Caco-2 (cell line): ENCODE data around the gene NANOS3. TPM values are rescaled to one million over a fixed set of nuclear protein-coding genes. Genes with fewer than 3 reads are reported as not detected.

Experiments
- Bru-seq: library from RNA; stranded (reverse); fragments of 400-500 nt; gene quantifications from one replicate; lab custom pipeline; 2021; lab: Mats Ljungman, UMichigan
- BruChase-seq, 2 experiments: library from RNA; stranded (reverse); fragments of 400-500 nt; gene quantifications; one replicate each; lab custom pipeline; 2021; lab: Mats Ljungman, UMichigan
- BruUV-seq: library from RNA; stranded (reverse); fragments of 400-500 nt; replicated peaks from 2 replicates; lab custom pipeline; 2021; lab: Mats Ljungman, UMichigan
- CTCF ChIA-PET: fragments of 300-600 bp; sonication (Branson Sonifier 250); formaldehyde crosslinking; loops from one replicate; lab custom pipeline; 2022; ENCODE audit warnings: antibody characterized with exemption; lab: Charles Lee
- POLR2A ChIA-PET: fragments of 300-600 bp; sonication (Branson Sonifier 250); formaldehyde crosslinking; loops from one replicate; lab custom pipeline; 2022; ENCODE audit warnings: antibody characterized with exemption; lab: Charles Lee
- DNase-seq, 2 experiments: peaks; one replicate each; pipeline versions ENCODE4 v3.0.0 to v3.0.0-alpha.2; 2020 to 2022
- H3K27me3 ChIP-seq: replicated peaks from 2 replicates; pipeline ENCODE4 v1.6.0; 2011; ENCODE audit warnings: low read length; ENCODE audit not compliant: control insufficient read depth, insufficient read depth
- H3K36me3 ChIP-seq: 2 replicates; pipeline ENCODE4 v1.5.1; 2011; ENCODE audit warnings: low read length; ENCODE audit not compliant: control insufficient read depth, insufficient read depth
- H3K4me1 ChIP-seq: fragments of 250-450 bp; sonication (Bioruptor Pico); 2 replicates; pipeline ENCODE4 v1.5.1; 2020; ENCODE audit warnings: mild to moderate bottlenecking
- H3K4me3 ChIP-seq: 2 replicates; pipeline ENCODE4 v1.5.1; 2011; ENCODE audit warnings: low read depth, mild to moderate bottlenecking, control low read depth, low read length
- H3K9me3 ChIP-seq: fragments of 250-450 bp; sonication (Bioruptor Pico); 2 replicates; pipeline ENCODE4 v1.5.1; 2020; ENCODE audit warnings: mild to moderate bottlenecking, moderate library complexity
- H3K27ac Mint-ChIP-seq: one replicate; pipeline ENCODE4 v1.8.0; 2022; ENCODE audit warnings: mixed read lengths; ENCODE audit not compliant: unreplicated experiment
- H3K27me3 Mint-ChIP-seq: one replicate; pipeline ENCODE4 v1.8.0; 2022; ENCODE audit warnings: mixed read lengths; ENCODE audit not compliant: insufficient read depth, unreplicated experiment
- H3K36me3 Mint-ChIP-seq: one replicate; pipeline ENCODE4 v1.8.0; 2022; ENCODE audit warnings: mild to moderate bottlenecking, mixed read lengths; ENCODE audit not compliant: insufficient read depth, unreplicated experiment
- H3K4me1 Mint-ChIP-seq: one replicate; pipeline ENCODE4 v1.8.0; 2022; ENCODE audit warnings: low read depth, mixed read lengths; ENCODE audit not compliant: unreplicated experiment
- H3K4me3 Mint-ChIP-seq: one replicate; pipeline ENCODE4 v1.8.0; 2022; ENCODE audit warnings: mild to moderate bottlenecking, moderate library complexity, mixed read lengths; ENCODE audit not compliant: unreplicated experiment
- H3K9me3 Mint-ChIP-seq: one replicate; pipeline ENCODE4 v1.8.0; 2022; ENCODE audit warnings: mixed read lengths; ENCODE audit not compliant: unreplicated experiment
- intact Hi-C: fragments of 100-400 bp; cut with micrococcal nuclease; formaldehyde crosslinking; loops from one replicate; pipeline ENCODE4 v1.10.0; 2022; ENCODE audit not compliant: unreplicated experiment
- long read RNA-seq: library from polyadenylated mRNA; stranded (forward); transcript quantifications from one replicate; pipeline ENCODE4 v2.0.0, GENCODE V29; 2022
- total RNA-seq: library from RNA; stranded (reverse); gene quantifications from 2 replicates; pipeline ENCODE4 v1.2.3, GENCODE V29; 2022
- TF ChIP-seq, protein P1 (sequence below), 2 experiments: fragments of 200-600 bp in 1 of 2; IDR thresholded peaks; 1 replicate in 1 of 2; 2 replicates in 1 of 2; pipeline versions ENCODE4 v1.5.1 to v1.8.0; 2011 to 2022; ENCODE audit warnings: antibody characterized with exemption in 1 of 2, control low read depth in 1 of 2, inconsistent platforms in 1 of 2, low read depth in 1 of 2, low read length in 1 of 2, mild to moderate bottlenecking in 1 of 2, moderate library complexity in 1 of 2; ENCODE audit not compliant: insufficient read depth in 1 of 2, severe bottlenecking in 1 of 2, unreplicated experiment in 1 of 2

NANOS3 gene
- total RNA-seq (not detected in 2 replicates), Bru-seq, nascent RNA (percentile 23 among the genes with signal in this experiment), BruChase-seq, experiment 1, labeled RNA remaining after a 2-hour chase (percentile 10 among the genes with signal in this experiment), BruChase-seq, experiment 2, labeled RNA remaining after a 6-hour chase (not detected)
- long read RNA-seq: 0 reads

DNA sequence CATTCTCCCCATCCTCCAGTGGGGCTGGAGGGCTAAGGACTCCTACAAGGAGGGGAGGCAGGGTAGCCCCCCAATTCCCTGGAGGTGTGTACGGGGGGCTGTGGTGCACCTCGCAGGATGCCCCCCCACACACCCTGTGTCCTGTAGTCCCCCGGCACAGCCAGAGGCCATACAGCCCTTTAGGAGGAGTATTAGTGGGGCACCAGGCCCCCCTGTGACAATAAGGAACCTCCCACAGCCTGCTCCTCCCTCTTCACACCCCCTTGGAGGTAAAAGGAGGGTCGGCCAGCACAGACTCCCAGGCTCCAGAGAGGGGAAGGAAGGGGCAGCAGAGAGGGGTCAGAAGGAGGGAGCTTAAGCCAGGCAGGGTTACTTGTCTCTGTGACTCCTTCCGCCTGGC is at the start of gene NANOS3:
NANOS3 (plus strand) TSS at position 301 of the 400 bp plus-strand sequence. CDS start 115 bp downstream, outside the sequence.
- Histone ChIP-seq H3K27me3 (no peaks in the 10 kb centered on the region), H3K9me3 (no peaks in the 10 kb centered on the region), H3K4me1 (peaks cover 13% of the 10 kb centered on the region), H3K4me3 (no peak within 1 kb of the TSS), H3K36me3 (no peaks in the 10 kb centered on the region)
- no peaks in the 10 kb centered on the region for H3K36me3 Mint-ChIP-seq
- no peaks in the 10 kb centered on the region for H3K4me1 Mint-ChIP-seq
- no TSS peak for BruUV-seq
- DNase-seq: no peak
- CTCF ChIA-PET: no interaction called here
- TF ChIP-seq, protein P1, sequence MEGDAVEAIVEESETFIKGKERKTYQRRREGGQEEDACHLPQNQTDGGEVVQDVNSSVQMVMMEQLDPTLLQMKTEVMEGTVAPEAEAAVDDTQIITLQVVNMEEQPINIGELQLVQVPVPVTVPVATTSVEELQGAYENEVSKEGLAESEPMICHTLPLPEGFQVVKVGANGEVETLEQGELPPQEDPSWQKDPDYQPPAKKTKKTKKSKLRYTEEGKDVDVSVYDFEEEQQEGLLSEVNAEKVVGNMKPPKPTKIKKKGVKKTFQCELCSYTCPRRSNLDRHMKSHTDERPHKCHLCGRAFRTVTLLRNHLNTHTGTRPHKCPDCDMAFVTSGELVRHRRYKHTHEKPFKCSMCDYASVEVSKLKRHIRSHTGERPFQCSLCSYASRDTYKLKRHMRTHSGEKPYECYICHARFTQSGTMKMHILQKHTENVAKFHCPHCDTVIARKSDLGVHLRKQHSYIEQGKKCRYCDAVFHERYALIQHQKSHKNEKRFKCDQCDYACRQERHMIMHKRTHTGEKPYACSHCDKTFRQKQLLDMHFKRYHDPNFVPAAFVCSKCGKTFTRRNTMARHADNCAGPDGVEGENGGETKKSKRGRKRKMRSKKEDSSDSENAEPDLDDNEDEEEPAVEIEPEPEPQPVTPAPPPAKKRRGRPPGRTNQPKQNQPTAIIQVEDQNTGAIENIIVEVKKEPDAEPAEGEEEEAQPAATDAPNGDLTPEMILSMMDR (IDR thresholded peaks at IDR 0.05; ENCODE audit: insufficient read depth in 1 of 2, low read depth in 1 of 2, low read length in 1 of 2, severe bottlenecking in 1 of 2, unreplicated experiment in 1 of 2): no peak
- H3K9me3 Mint-ChIP-seq: no peaks in the 10 kb centered on the region
- H3K27me3 Mint-ChIP-seq: no peaks in the 10 kb centered on the region
- H3K4me3 Mint-ChIP-seq: no peak within 1 kb of the TSS
- H3K27ac Mint-ChIP-seq: no peak within 1 kb of the TSS
- POLR2A ChIA-PET: no interaction called here
- intact Hi-C loops: no loop called here

DNA sequence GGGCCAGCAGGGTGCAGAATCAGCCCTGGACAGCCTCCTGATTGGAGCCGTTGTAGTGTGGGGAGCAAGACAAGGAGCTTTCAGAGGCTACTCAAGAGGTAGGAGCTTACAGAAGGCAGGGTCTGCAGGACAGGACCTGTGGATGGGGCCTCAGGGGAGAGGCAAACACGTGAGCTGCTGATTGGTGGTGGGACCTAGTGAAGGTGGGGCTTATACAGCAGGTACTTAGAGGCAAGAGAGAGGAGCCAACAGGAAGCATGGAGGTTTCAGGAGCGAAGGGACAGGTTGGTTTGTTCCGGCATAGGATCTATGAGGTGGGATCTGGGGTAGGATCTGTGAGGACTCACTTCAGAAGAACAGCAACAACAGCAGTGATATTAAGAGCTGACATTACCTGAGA is 49.3 kb upstream of the NANOS3 start:
- peak in 1 of 2 experiments; percentile 54 for DNase-seq
- H3K9me3 ChIP-seq: no peaks in the 10 kb centered on the region
- H3K4me1 Mint-ChIP-seq: peaks cover 5% of the 10 kb centered on the region
- H3K4me3 Mint-ChIP-seq: no peak overlapping the region
- ChIA-PET CTCF (interaction anchor here (0.5 to 0.9 kb wide), 4 partner anchors 8 to 98 kb away, joined by 3 to 5 read pairs (median 4); no protein-coding TSS in a partner anchor), POLR2A (interaction anchor here (0.6 kb wide), 1 partner anchor 203 kb away, joined by 6 read pairs; no protein-coding TSS in a partner anchor)
- intact Hi-C loops: no loop called here
- TF ChIP-seq, protein P1 (IDR thresholded peaks at IDR 0.05; ENCODE audit: insufficient read depth in 1 of 2, low read depth in 1 of 2, low read length in 1 of 2, severe bottlenecking in 1 of 2, unreplicated experiment in 1 of 2): no peak
- H3K36me3 ChIP-seq: no peaks in the 10 kb centered on the region
- BruUV-seq: no TSS peak
- H3K27me3 Mint-ChIP-seq: no peaks in the 10 kb centered on the region
- no peaks in the 10 kb centered on the region for H3K9me3 Mint-ChIP-seq
- no peaks in the 10 kb centered on the region for H3K27me3 ChIP-seq
- peaks cover 4% of the 10 kb centered on the region; the same call in 1 of the 2 replicates for H3K4me1 ChIP-seq
- H3K27ac Mint-ChIP-seq: peak overlapping the region; percentile 19
- H3K4me3 ChIP-seq: no peak overlapping the region
- peaks cover 20% of the 10 kb centered on the region for H3K36me3 Mint-ChIP-seq

DNA sequence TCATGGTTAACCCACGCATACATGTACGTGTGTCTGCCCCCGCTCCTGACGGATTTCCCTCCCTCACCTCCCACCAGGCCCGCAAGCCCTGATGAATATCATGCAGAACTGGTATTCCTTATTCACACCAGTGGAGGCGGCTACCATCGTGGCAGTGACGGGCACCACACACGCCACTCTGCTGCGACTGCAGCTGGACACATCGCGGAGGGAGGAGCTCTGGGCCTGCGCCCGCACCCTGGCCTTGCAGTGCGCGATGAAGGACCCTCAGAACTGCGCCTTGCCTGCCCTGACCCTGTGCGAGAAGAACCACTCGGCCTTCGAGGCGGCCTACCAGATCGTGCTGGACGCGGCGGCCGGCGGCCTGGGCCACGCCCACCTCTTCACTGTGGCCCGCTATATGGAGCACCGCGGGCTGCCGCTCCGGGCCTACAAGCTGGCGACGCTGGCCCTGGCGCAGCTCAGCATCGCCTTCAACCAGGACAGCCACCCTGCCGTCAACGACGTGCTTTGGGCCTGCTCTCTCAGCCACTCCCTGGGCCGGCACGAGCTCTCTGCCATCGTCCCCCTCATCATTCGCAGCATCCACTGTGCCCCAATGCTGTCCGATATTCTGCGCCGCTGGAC is 46.7 kb upstream of the NANOS3 start:
- ChIA-PET CTCF (interaction anchor here (1.1 kb wide), 1 partner anchor 56 kb away, joined by 3 read pairs; the partner anchor contains the start of gene C19orf53), POLR2A (no interaction called here)
- no peaks in the 10 kb centered on the region for H3K9me3 ChIP-seq
- no peak for DNase-seq
- Mint-ChIP-seq H3K9me3 (no peaks in the 10 kb centered on the region), H3K27ac (no peak overlapping the region), H3K36me3 (peaks cover 39% of the 10 kb centered on the region), H3K4me1 (peaks cover 5% of the 10 kb centered on the region), H3K27me3 (no peaks in the 10 kb centered on the region), H3K4me3 (no peak overlapping the region)
- no TSS peak for BruUV-seq
- peaks cover 9% of the 10 kb centered on the region for H3K4me1 ChIP-seq
- H3K27me3 ChIP-seq: no peaks in the 10 kb centered on the region
- TF ChIP-seq, protein P1 (IDR thresholded peaks at IDR 0.05; ENCODE audit: insufficient read depth in 1 of 2, low read depth in 1 of 2, low read length in 1 of 2, severe bottlenecking in 1 of 2, unreplicated experiment in 1 of 2): no peak
- intact Hi-C loops: no loop called here
- no peak overlapping the region for H3K4me3 ChIP-seq
- no peaks in the 10 kb centered on the region for H3K36me3 ChIP-seq
